Gastroesophageal sphincter (tissue), 4 donors: ENCODE measurements around the gene KRTAP17-1. TPM values are rescaled to one million over a fixed set of nuclear protein-coding genes. Genes with fewer than 3 reads are reported as not detected.

ENCODE experiments used
- ATAC-seq: fragments of 150-250 bp; one replicate; pipeline ENCODE4 v1.9.1; 2016; ENCODE audit warnings: mild to moderate bottlenecking, moderate library complexity
- H3K27ac ChIP-seq, 4 donors: fragments of 200-600 bp; sonication (generic) in 3 of 4; 1 replicate in 3 of 4; 2 replicates in 1 of 4; pipeline ENCODE4 v1.5.1; 2016 to 2019
- H3K27me3 ChIP-seq: fragments of 200-600 bp; sonication (generic); one replicate; pipeline ENCODE4 v1.5.1; 2019
- H3K36me3 ChIP-seq, 2 donors: fragments of 200-600 bp; sonication (generic); one replicate each; pipeline ENCODE4 v1.5.1; 2019; ENCODE audit warnings: control low read depth in 1 of 2
- H3K4me1 ChIP-seq, 3 donors: fragments of 200-600 bp; sonication (generic); 1 replicate in 2 of 3; 2 replicates in 1 of 3; pipeline ENCODE4 v1.5.1; 2016 to 2019; ENCODE audit warnings: control low read depth in 2 of 3
- H3K4me3 ChIP-seq, 2 donors: fragments of 200-600 bp; sonication (generic); one replicate each; pipeline ENCODE4 v1.5.1; 2019; ENCODE audit warnings: mild to moderate bottlenecking in 1 of 2, moderate library complexity in 1 of 2
- H3K9me3 ChIP-seq, 3 donors: fragments of 200-600 bp; sonication (generic); one replicate each; pipeline ENCODE4 v1.5.1; 2017 to 2019; ENCODE audit warnings: control low read depth in 2 of 3
- EP300 ChIP-seq: sonication (generic); formaldehyde crosslinking; IDR thresholded peaks from one replicate; pipeline ENCODE4 v1.6.1; 2017; ENCODE audit warnings: antibody characterized with exemption, mild to moderate bottlenecking
- POLR2A ChIP-seq, 2 donors: fragments of 450-650 bp; IDR thresholded peaks; one replicate each; pipeline ENCODE4 v1.6.1; 2017; ENCODE audit warnings: antibody characterized with exemption in 2 of 2, mild to moderate bottlenecking in 2 of 2, moderate library complexity in 1 of 2
- POLR2AphosphoS5 ChIP-seq: sonication (generic); formaldehyde crosslinking; IDR thresholded peaks from one replicate; pipeline ENCODE4 v1.6.1; 2017; ENCODE audit warnings: antibody characterized with exemption
- WGBS, 2 donors: methylation state at CpG; one replicate each; pipeline ENCODE4 v1.1.5; 2018; ENCODE audit warnings: low coverage in 1 of 2; 5-methylcytosine and 5-hydroxymethylcytosine counted together
- total RNA-seq, 4 donors: library from RNA; depleted of rRNA; stranded (reverse); fragments of >200 nt; gene quantifications; one replicate each; pipeline ENCODE4 v1.1.0, GENCODE V29; 2016
- TF ChIP-seq, protein P1 (sequence below), 4 experiments: fragments of 200-600 bp in 2 of 4; fragments of 450-650 bp in 2 of 4; sonication (generic) in 1 of 4; IDR thresholded peaks; one replicate each; pipeline ENCODE4 v1.5.1; 2017 to 2019; ENCODE audit warnings: antibody characterized with exemption in 4 of 4, mild to moderate bottlenecking in 2 of 4, moderate library complexity in 2 of 4

Gene KRTAP17-1
- total RNA-seq, 4 donors from 2014 or later, result not detected

DNA sequence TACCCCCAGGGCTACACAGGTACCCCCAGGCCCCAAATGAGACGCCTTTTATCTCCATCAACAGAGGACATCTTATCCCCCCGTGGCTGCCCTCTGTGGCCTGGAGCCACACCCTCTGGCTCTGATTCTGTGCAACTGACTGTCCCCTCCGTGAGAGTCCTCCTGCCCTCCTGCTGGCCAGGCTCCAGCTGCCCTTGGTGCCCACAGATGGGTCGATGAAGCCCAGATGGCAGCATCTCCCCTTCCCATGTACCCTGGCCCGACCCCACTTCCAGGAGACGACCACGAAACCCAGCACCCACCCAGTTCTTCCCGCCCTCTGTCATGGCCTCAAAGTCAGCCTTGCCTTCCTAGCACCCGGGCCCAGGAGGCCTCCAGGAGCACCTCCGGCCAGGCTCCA is 9.6 kb upstream of the KRTAP17-1 start:
- no peak overlapping the region for H3K27ac ChIP-seq
- H3K4me1 ChIP-seq, result no peaks in the 10 kb centered on the region
- TF ChIP-seq POLR2A (IDR thresholded peaks at IDR 0.05), result no peak
- no peak for TF ChIP-seq POLR2AphosphoS5
- TF ChIP-seq, protein P1, sequence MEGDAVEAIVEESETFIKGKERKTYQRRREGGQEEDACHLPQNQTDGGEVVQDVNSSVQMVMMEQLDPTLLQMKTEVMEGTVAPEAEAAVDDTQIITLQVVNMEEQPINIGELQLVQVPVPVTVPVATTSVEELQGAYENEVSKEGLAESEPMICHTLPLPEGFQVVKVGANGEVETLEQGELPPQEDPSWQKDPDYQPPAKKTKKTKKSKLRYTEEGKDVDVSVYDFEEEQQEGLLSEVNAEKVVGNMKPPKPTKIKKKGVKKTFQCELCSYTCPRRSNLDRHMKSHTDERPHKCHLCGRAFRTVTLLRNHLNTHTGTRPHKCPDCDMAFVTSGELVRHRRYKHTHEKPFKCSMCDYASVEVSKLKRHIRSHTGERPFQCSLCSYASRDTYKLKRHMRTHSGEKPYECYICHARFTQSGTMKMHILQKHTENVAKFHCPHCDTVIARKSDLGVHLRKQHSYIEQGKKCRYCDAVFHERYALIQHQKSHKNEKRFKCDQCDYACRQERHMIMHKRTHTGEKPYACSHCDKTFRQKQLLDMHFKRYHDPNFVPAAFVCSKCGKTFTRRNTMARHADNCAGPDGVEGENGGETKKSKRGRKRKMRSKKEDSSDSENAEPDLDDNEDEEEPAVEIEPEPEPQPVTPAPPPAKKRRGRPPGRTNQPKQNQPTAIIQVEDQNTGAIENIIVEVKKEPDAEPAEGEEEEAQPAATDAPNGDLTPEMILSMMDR (IDR thresholded peaks at IDR 0.05), result no peak
- no peak for TF ChIP-seq EP300
- H3K27me3 ChIP-seq, result no peaks in the 10 kb centered on the region
- H3K4me3 ChIP-seq, result no peak overlapping the region
- WGBS, 2 donors, result 43% methylated on average over 1 of the region's 10 CpGs; no CpG with 5 or more reads in 1 of the 2 donors
- no peaks in the 10 kb centered on the region for H3K36me3 ChIP-seq
- ATAC-seq, result no peak
- peaks cover 0 to 6% (median 0%) of the 10 kb centered on the region in 3 donors for H3K9me3 ChIP-seq

- 66 to 85% methylated on average over 6 to 7 of the region's 16 CpGs for WGBS, 2 donors
- H3K27me3 ChIP-seq, result no peaks in the 10 kb centered on the region
Measured at GRCh38 chr17:41324180-41325075, 8.9 kb upstream of the KRTAP17-1 start.

DNA sequence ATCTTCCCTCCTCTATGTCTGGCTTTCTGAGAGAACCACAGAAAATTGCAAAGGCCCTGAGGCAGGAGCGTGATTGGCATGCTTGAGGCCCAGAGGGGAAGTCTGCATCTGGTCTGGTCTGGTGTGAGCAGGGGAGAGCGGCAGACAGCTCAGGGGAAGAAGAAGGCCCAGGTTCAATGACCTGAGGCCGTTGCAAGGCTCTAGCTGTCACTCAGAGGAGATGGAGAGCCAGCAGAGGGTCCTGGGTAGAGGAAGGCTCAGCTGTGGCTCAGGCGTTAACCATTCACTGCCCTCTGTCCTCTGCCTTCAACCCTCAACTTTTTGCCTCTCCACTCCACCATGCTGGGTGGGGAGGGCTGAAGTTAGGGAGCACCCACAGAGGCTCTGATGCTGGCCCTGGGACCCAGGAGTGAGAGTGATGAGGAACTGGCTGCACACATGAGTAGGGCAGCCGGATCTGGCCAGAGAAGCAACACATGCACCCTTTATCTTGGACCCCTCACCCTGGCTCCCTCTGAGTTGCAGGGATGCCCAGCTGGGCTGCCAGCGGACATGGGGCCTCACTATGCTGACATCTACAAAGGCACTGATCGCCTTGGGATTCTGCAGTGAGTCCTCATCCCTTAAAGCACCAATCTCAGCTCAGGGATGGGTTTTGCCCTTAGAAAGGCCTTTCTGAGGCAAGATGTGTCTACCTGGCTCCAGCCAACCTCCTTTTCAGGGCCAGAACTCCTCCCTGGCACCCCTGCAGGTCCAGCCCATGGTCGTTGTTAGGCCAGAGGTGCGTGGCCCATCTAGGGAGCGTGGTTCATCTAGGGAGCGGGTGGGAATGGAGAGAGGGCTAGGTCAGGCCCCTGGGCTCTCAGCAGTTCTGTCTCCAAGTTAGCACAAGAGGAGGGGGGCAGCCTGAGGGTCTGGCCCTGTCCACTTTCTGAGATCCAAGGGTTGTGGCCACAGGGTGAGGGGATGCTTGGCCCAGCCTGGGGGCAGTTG is 7.7 kb upstream of the KRTAP17-1 start:
- ATAC-seq, result no peak
- H3K27me3 ChIP-seq, result no peaks in the 10 kb centered on the region
- no peaks in the 10 kb centered on the region for H3K36me3 ChIP-seq
- H3K27ac ChIP-seq, result no peak overlapping the region
- H3K4me1 ChIP-seq, result no peaks in the 10 kb centered on the region
- H3K4me3 ChIP-seq, result no peak overlapping the region
- WGBS, 2 donors, result 100% methylated on average over 1 of the region's 11 CpGs; no CpG with 5 or more reads in 1 of the 2 donors
- H3K9me3 ChIP-seq, result peaks cover 0 to 16% (median 0%) of the 10 kb centered on the region in 3 donors
- no peak for TF ChIP-seq EP300
- TF ChIP-seq POLR2A (IDR thresholded peaks at IDR 0.05), result no peak
- TF ChIP-seq, protein P1 (IDR thresholded peaks at IDR 0.05), result no peak
- TF ChIP-seq POLR2AphosphoS5, result no peak

More at GRCh38 chr17:41324180-41325075, 8.9 kb upstream of the KRTAP17-1 start:
- no peaks in the 10 kb centered on the region for H3K4me1 ChIP-seq
- ATAC-seq, result no peak
- no peak for TF ChIP-seq POLR2A (IDR thresholded peaks at IDR 0.05)
- TF ChIP-seq, protein P1 (IDR thresholded peaks at IDR 0.05), result peak in 1 of 4 experiments; percentile 28
- TF ChIP-seq POLR2AphosphoS5, result no peak
- H3K27ac ChIP-seq, result no peak overlapping the region
- H3K9me3 ChIP-seq, result peaks cover 0 to 13% (median 0%) of the 10 kb centered on the region in 3 donors
- no peaks in the 10 kb centered on the region for H3K36me3 ChIP-seq
- no peak overlapping the region for H3K4me3 ChIP-seq

DNA sequence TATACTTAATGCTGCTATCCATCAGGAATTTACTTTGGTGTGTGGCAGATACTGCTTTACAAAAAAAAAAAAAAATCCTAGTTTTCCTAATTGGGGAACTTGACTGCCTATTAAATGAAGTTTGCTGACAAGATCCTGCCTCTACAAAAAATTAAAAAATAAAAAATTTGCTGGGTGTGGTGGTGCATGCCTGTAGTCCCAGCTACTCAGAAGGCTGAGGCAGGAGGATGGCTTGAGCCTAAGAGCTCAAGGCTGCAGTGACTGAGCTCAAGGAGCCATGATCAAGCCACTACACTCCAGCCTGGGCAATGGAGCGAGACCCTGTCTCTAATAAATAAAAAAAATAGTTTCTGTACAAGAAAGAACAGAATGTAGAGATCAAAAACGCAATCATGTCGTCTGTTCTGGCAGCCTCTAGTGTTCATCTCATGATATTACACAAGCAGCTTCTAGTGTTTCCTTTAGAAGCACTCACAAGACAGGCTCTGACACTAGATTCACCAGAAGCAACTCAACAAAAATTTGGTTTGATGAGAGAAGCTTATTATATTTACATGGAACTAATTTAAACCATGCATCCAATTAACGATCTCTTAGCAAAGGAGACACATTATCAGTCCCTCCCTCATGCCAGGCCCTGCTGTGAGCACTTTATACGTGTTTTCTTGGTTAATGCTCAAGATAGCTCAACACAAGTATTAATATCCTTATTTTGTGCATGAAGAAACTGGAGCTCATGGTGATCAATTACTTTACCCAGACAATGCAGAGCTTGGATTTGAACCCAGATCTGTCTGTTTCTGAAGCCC is 6.8 kb upstream of the KRTAP17-1 start:
- 29 to 39% methylated on average over 4 to 5 of the region's 5 CpGs for WGBS, 2 donors

More for the DNA sequence above, 6.8 kb upstream of the KRTAP17-1 start:
- Histone ChIP-seq H3K27me3 (no peaks in the 10 kb centered on the region), H3K36me3 (no peaks in the 10 kb centered on the region), H3K9me3 (peaks cover 0 to 16% (median 0%) of the 10 kb centered on the region in 3 donors), H3K4me3 (no peak overlapping the region), H3K27ac (no peak overlapping the region), H3K4me1 (no peaks in the 10 kb centered on the region)
- no peak for ATAC-seq
- TF ChIP-seq, protein P1 (IDR thresholded peaks at IDR 0.05), result peak in 3 of 4 experiments; percentile 53 to 68 (median 61)
- no peak for TF ChIP-seq EP300
